GM23338 (cell line): ENCODE measurements around the gene EPS8L3.
"Not testable (repeated sequence)": the region's sequence is repeated elsewhere in the genome, so short reads cannot be mapped to it uniquely, and the experiment has no call there.

Experiments used
- CREB1 ChIP-seq: fragments of 250-450 bp; sonication (Bioruptor Pico); IDR thresholded peaks from 2 replicates; pipeline ENCODE4 v1.5.0; 2020; ENCODE audit warnings: low read depth, mild to moderate bottlenecking, moderate library complexity
- CTCF ChIP-seq, 2 experiments: fragments of 200-600 bp in 1 of 2; sonication (generic) in 1 of 2; conservative IDR thresholded peaks; 2 replicates each; pipeline versions ENCODE4 v1.5.1 to v1.6.1; 2016 to 2017; ENCODE audit warnings: antibody characterized with exemption in 2 of 2, low read depth in 2 of 2, mild to moderate bottlenecking in 2 of 2, moderate library complexity in 1 of 2
- ETS1 ChIP-seq: IDR thresholded peaks from 2 replicates; pipeline ENCODE4 v1.6.1; 2016; ENCODE audit warnings: antibody characterized with exemption
- EZH2 ChIP-seq: fragments of 200-600 bp; sonication (generic); IDR thresholded peaks from one replicate; pipeline ENCODE4 v1.8.0; 2017; ENCODE audit warnings: antibody characterized with exemption, mild to moderate bottlenecking, low read depth; ENCODE audit not compliant: unreplicated experiment
- EZH2phosphoT487 ChIP-seq: fragments of 200-600 bp; sonication (generic); IDR thresholded peaks from one replicate; pipeline ENCODE4 v1.8.1; 2018; ENCODE audit warnings: antibody characterized with exemption; ENCODE audit not compliant: unreplicated experiment
- JUNB ChIP-seq: IDR thresholded peaks from one replicate; pipeline ENCODE4 v1.6.1; 2016; ENCODE audit warnings: antibody characterized with exemption; ENCODE audit not compliant: unreplicated experiment
- POLR2AphosphoS5 ChIP-seq: IDR thresholded peaks from 2 replicates; pipeline ENCODE4 v1.6.1; 2016; ENCODE audit warnings: antibody characterized with exemption, low read depth
- REST ChIP-seq: IDR thresholded peaks from one replicate; pipeline ENCODE4 v1.6.1; 2018; ENCODE audit warnings: antibody characterized with exemption; ENCODE audit not compliant: unreplicated experiment
- ZNF114 ChIP-seq: fragments of 250-450 bp; sonication (Bioruptor Pico); IDR thresholded peaks from 2 replicates; pipeline ENCODE4 v1.5.0; 2020; ENCODE audit warnings: mild to moderate bottlenecking, moderate library complexity
- ZNF331 ChIP-seq: fragments of 250-450 bp; sonication (Bioruptor Pico); IDR thresholded peaks from 2 replicates; pipeline ENCODE4 v1.5.0; 2020; ENCODE audit warnings: low read depth, mild to moderate bottlenecking, moderate library complexity

GRCh38 chr1:109711593-109712320, 52.0 kb downstream of the EPS8L3 start, which contains the start of gene GSTM5:
- TF ChIP-seq CTCF (conservative IDR thresholded peaks at IDR 0.05; ENCODE audit: low read depth in 2 of 2); REST; EZH2phosphoT487; CREB1; EZH2; ZNF114 (CRISPR knock-in tag); JUNB; ZNF331 (CRISPR knock-in tag); ETS1: not testable (repeated sequence)
- TF ChIP-seq POLR2AphosphoS5: peak; percentile 55; the same call in 1 of the 2 replicates
